Measurements from ENCODE around the gene JMJD1C.
"Not testable (repeated sequence)": the region's sequence is repeated elsewhere in the genome, so short reads cannot be mapped to it uniquely, and the experiment has no call there.

The JMJD1C gene

DNA sequence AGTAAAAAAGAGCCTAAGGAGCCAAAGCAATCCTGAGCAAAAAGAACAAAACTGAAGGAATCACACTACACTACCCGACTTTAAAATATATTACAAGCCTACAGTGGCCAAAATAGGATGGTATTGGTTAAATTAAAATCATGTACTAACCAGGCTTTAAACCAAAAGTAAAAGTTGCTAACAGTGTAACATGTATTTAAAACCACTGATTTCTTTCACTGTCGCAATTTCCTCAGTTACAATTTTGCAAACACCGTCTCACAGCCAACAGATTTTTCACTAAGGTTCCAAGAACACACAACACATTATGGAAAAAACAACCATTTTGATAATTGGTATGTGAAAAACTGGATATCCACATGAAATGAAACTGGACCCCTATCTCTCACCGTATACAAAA is 74.0 kb downstream of the JMJD1C start:
- no peak for DNase-seq

DNA sequence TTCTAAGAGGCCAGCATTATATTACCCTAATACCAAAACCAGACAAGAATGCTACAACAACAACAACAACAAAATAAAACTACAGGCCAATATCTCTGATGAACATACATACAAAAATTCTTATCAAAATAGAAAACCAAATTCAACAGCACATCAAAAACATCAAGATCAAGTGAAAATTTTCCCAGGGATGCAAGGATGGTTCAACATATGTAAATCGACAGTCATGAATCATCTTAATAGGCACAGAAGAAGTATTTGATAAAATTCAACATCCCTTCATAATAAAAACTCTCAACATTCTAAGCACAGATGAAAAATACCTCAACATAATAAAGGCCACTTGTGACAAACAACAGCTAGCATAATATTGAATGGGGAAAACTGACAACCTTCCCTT is 75.3 kb downstream of the JMJD1C start:
- no peak for DNase-seq

DNA sequence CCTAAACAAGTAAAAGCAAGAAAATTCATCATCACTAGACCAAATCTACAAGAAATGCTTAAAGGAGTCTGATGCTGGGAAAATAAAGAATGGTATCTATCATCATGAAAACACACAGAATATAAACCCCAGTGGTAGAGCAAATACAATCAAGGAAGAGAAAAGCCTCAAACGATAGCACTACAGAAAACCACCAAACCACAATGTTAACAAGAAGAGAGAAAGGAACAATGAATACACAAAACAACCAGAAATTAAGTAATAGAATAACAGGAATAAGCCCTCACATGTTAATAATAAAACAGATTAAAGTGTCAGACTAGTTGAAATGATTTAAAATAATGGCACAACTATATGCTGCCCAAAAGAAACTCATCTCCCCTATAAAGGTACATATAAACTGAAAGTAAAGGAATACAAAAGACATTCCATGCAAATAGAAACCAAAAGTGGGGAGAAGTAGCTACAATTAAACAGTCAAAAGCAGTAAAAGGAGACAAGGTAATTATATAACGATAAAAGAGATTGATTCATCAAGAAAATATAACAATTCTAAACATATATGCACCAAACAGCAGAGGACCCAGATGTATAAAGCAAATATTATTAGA is 77.3 kb downstream of the JMJD1C start:
- no peak for DNase-seq

DNA sequence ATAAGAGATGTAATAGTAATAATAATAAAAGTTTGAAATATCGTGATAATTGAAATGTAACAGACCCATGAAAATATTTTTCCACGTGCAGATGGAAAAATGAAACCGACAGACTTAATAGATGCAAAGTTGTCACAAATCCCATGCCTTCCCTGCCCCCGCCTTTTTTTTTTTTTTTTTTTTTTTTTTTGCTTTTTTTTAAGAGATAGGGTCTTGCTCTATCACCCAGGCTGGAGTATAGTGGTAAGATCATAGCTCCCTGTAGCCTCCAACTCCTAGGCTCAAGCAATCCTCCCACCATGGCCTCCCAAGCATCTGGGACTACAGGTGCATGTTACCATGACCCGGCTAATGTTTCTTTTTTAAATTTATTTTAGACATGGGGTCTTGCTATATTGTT is 80.5 kb downstream of the JMJD1C start:
- no peak for DNase-seq

- DNase-seq: no peak
These were observed 81.1 kb downstream of the JMJD1C start for GRCh38 chr10:63384675-63385074.

- no peak for DNase-seq
These were observed 81.8 kb downstream of the JMJD1C start for GRCh38 chr10:63384001-63384400.

DNA sequence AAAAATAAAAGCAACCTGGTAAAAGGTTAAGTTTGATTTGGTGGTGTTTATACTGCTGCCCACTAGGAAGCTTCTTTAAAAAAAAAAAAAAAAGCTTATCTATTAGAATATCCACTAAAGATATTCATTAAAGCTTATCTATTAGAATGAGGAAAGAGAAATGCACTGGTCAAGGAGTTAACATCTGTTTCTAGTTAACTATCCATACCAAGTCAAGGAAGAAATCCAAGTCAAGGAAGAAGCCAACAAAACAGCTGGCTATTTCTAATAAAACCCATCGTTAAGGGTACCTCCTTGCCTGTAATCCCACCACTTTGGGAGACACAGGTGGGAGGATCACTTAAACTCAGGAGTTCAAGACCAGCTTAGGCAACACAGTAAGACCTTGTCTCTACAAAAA is 82.6 kb downstream of the JMJD1C start:
- DNase-seq: no peak

- DNase-seq: no peak
These were observed 83.7 kb downstream of the JMJD1C start for GRCh38 chr10:63382066-63382465.

- not testable (repeated sequence) for DNase-seq
These were observed 88.5 kb downstream of the JMJD1C start for GRCh38 chr10:63377305-63377661.

DNA sequence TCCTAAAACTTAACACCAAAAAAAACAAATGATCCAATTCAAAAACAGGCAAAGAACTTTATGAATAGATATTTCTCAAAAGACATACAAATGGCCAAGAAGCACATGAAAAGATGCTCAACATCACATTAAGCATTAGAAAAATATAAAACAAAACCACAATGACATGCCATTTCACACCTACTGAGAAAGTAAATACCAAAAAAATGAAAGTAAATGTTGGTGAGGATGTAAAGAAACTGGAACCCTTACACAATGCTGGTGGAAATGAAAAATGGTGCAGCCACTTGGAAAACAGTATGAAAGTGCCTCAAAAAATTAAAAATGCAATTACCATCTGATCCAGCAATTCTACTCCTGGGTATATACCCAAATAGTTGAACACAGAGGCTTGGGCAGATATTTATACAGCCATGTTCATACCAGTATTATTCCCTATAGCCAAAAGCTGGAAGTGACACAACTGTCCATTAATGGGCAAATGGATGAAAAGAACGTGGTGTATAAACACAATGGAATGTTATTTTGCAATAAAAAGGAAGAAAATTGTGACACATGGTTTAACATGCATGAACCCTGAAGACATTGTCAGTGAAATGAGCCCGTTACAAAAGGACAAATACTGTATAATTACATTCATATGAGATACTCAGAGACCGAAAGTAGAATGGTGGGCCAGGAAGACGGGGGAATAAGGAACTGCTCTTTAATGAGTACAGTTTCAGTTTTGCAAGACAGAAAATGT is 89.0 kb downstream of the JMJD1C start:
- DNase-seq: no peak

- DNase-seq: no peak
These were observed 89.9 kb downstream of the JMJD1C start for GRCh38 chr10:63375859-63376258.

DNA sequence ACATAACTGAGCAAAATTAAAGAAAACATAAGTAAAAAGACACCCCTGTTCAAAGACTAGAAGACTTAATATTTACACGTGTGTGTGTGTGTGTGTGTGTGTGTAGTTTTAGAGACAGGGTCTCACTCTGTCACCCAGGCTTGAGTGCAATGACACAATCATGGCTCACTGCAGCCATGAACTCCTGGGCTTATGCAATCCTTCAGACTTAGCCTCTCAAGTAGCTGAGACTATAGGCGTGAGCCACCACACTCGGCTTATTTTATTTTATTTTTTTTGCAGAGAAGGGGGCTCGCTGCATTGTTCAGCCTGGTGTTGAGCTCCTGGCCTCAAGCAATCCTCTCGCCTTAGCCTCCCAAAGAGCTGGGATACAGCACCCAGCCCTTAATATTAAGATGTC is 90.3 kb downstream of the JMJD1C start:
- DNase-seq: no peak

- no peak for DNase-seq
These were observed 90.8 kb downstream of the JMJD1C start for GRCh38 chr10:63374991-63375390.

- no peak for DNase-seq
These were observed 92.6 kb downstream of the JMJD1C start for GRCh38 chr10:63373176-63373575.

DNA sequence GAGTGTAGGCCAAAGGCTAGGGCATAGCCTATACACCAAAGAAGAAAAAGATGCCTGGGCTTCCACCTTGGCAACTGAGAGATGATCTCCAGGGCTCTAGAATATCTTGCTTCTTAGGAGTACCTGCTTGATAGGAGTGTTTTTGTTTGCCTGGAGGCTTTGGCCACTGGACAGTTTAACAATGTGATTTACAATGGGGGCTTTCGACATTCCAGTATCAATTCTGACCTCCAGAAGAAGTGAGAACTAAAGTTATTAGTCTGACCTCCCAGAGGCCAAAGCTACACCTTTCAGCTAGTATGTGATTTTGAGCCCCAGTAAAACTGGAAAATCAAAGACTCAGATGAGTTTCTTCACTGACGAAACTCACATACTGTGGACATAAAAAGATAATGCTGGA is 96.1 kb downstream of the JMJD1C start:
- DNase-seq: no peak

DNA sequence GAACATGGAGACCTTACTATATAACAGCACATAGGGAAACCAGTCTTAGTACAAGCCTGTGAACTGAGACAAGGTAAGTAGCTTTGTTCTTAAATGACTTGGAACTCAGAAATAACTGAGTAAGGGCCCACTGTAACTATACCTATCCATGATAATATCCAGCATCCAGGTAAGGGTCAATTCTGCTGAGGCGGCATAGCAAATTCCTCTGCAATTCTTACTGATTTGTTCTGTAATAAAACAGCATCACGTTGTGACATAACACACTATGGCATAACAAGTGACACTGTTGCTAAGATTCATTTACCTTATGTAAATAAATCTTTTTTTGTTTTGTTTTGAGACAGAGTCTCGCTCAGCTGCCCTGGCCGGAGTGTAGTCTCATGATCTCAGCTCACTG is 97.4 kb downstream of the JMJD1C start:
- no peak for DNase-seq

DNA sequence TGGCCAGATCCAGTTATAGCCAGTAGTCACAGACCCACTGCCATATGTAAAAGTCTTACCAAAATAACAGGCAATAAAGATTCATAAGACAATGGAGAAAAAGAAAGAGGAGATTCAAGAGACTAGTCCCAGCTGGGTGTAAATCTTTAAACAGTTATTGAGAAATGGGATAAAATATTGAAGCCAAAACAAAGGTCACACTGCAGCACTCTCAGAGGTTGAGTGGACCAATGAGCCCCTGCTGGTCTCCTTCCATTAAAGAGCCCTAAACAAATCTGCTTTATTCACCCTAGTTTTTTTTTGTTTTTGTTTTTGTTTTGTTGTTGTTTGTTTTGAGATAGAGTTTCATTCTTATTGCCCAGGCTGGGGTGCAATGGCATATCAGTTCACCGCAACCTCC is 98.8 kb downstream of the JMJD1C start:
- DNase-seq: no peak

DNA sequence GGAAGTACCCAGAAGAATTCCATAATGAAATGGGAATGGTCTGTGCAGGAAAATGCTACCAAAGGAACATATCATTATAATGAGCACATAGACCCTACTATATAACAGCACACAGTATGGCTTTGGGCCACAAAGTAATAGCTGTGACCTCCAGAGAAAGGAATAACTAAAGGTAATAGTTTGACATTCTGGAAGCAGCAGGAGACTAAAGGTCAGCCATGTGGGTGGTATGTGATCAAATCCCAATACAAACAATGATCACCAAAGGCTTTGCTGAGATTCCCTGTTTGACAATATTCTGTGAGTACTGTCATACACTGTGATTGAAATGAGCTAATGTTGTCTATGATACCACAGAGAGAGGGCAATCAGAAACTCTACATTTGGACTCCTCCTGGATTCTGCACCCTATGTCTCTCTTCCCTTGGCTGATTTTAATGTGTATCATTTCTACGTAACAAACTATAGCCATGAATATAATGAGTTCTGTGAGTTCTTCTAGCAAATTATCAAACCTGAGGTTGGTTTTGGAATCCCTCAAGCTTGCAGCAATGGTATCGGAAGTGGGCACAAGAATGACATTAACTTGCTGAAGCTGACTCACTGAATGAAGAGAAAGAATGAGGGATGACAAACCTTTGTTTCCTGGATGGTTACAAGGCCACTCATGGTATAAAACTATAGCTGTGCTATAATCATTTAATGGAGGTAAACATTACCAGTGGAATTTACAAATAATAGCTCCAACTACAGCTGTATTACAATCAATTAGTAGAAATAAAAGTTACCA is 99.6 kb downstream of the JMJD1C start:
- no peak for DNase-seq

DNA sequence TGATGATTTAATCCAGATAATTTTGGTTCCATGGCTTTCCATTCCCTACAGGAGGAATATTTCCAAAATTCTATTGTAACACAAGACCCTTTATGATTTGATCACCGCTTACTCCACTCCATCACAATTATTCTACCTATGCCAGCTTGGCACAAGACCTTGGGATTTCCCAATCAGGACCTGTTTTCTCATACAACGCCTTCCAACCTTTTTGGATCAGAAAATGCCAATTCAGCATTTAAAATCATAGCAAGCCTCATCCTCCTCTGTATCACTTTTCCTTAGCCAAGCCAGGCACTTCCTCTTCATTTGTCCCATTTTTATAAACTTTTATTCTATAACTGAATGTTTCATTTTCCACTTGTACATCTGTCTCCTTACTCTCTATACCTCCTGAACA is 100.9 kb downstream of the JMJD1C start:
- no peak for DNase-seq

GRCh38 chr10:63363951-63364350 is 101.8 kb downstream of the JMJD1C start:
- DNase-seq: no peak

GRCh38 chr10:63355682-63356081 is 110.1 kb downstream of the JMJD1C start:
- DNase-seq: no peak

DNA sequence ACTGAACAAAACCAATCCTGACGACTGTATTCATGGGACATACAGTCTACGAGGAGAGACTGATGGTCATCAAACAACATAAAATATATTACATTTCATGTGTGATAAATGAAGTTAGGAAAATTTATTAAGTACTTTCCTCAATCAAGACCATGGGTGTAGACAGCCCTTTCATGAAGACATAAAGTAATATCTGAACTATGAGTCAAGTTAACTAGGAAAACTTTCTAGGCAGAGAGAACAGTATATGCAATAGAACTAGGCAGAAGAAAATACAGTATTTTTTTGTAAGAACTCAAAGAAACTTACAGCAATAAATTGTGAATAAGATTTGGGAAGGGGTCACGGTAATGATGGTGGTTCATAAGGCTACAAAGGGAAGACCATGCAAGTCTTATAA is 112.8 kb downstream of the JMJD1C start:
- no peak for DNase-seq

DNA sequence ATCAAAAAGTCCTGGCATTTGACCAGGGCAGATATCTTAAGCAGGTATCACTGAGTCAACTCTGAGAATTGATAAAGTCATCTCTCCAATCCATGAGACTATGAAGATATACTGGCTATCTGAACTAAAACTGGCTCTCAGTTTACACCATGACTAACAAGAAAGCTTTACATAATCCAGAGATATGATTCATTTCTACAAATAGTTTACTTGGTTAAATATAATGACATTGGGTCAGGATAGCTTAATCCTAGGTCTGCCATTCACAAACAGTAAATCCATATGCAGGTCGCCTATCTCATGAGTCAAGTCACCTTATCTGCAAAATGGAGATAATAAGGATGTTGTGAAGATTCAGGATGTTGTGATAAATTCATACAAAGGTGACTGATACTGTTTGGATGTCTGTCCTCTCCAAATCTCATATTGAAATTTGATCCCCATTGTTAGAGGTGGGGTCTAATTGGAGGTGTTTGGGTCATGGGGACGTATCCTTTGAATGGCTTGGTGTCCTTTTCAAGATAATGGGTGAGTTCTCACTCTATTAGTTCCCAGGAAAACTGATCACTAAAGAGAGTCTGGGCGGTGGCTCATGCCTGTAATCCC is 117.4 kb downstream of the JMJD1C start:
- no peak for DNase-seq

GRCh38 chr10:63346015-63346441 is 119.7 kb downstream of the JMJD1C start:
- DNase-seq: no peak

Measured in stimulated activated CD8-positive, alpha-beta memory T cell treated with anti-CD3 and anti-CD28 coated beads, Interleukin-4, amount 100 ng/mL, for 48 hours (primary cell).